Measurements from ENCODE around the gene MRPL2.
A peak's percentile ranks its signal among the peaks of the same experiment; 100 is the strongest.
"Not testable (repeated sequence)": the region's sequence is repeated elsewhere in the genome, so short reads cannot be mapped to it uniquely, and the experiment has no call there.

The MRPL2 gene

DNA sequence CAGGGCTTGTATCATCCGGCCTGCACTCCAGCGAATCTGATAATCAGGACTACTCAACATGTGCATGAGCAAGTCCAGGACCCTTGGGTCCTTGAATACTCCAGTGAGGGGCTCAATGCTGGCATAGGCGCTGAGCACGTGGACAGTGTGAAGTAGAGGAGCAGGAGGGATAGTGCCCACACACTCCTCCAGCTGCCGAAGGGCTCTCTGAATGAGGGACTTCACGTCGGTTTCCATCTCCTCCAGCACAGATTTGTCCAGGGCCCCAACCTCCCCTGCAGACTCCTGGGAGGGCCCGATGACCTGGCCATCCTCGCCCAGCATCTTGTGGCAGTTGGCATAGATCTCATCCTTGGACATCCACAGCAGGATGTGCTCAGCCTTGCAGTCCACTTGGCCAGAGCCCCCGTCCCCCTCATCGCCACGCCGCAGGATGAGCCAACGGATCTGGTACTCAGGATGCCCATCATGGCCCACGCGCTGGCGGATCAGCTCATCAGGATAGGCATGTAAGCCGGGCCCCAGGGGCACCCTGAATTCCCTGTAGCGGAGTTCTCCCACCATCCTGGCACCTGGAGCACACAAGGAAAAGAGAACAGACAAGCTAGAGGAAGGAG, 6.9 kb downstream of the MRPL2 start:
- DNase-seq, result no peak

- DNase-seq, result no peak
Measured at GRCh38 chr6:43050981-43051380, 8.3 kb downstream of the MRPL2 start.

DNA sequence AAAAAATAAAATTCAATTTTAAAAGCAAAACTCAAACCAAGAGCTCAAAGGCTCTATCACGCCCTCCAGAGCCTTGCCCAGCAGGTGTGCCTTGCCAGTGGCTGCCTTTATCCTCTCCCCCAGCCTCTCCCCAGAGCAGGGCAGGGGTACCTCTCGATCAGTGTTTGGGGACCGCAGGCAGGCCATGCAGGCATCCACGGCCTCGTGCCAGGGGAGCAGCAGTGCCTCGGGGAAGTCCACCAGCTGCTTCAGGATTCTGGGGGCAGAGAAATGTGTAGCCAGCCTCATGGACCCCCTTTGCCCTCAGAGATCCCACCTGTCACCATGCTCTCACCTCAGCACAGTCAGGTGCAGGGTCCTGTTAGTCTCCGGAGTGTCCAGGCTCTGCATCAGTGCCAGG, 11.2 kb downstream of the MRPL2 start:
- no peak for DNase-seq

DNA sequence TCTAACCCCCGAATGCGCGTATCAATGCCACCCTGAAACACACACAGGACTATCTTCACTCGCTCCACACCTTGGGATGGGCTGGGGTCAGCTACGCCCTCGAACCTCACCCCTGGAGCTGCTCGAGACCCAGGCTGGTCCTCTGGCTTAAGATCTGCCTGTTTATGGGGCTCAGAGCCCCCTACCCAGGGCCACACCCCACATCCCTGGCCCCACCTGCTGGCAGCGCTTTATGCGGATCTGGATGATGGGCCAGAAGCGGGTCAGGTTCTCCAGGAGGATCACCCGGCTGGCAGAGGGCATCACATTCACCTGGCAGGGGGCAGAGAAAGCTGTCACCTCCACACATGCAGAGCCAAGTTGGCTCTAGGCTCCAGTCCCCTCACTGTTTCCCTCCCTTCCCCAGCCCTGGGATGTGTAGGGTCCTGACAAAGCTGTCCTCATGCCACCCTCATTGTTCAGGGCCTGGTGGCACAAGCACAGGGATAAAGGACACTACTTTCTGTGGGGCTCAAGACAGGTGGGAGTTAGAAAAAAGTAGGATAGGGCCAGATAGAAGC, 13.8 kb downstream of the MRPL2 start:
- no peak for DNase-seq

DNA sequence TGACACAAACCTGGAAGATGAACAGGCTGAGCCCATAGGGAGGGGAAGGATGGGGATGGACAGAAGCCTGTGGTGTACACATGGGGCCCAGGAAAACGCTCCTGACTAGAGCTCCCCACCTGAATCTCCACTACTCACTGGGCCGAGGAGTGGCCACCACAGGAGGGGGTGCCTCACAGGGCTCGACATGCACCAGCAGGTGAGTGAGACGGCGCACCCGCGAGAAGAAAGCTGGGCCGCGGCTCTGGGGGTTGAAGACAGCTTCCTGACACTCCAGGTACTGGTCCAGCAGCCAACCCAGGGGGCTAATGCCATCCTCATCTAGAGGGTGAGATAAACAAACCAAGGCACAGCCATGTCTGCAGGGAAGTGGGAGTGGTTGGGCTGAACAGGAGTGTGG, 15.9 kb downstream of the MRPL2 start:
- no peak for DNase-seq

- DNase-seq, result not testable (repeated sequence)
Measured at GRCh38 chr6:43041475-43041874, 17.8 kb downstream of the MRPL2 start.

DNA sequence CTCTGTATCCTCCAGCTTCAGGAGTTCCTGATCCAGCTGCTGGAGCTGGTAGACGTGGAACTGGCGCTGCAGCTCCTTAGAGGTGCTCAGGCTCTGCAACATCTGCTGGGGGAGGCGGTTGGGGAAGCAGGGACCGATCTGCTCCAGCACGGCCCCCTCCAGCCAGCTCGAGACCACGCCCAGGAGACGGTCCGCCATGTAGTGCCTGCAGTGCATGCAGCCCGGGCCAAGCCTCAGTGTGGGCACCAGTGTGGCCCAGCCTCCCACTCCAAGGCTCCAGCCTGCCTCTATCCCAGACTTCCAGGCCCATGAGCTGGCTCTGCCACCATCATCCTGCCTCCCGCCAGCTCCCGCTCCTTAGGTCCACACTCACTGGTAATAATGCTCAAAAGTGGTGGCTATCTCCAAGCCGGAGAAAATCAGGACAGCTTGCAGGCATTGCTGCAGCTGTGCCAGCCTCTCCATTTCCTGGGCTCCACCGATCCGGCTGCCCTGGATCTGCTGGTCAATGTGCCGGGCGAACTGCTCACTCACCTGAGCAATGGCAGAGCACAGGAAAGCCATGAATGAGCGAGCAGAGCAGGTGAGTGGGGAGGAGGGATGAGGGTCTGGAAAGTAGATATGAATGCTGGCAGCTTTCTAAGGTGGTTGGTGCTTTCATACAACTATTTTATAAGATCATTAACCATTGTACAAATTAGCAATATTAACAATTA, 18.5 kb downstream of the MRPL2 start:
- DNase-seq, result no peak

- DNase-seq, result no peak
Measured at GRCh38 chr6:43038727-43039126, 20.5 kb downstream of the MRPL2 start.

GRCh38 chr6:43037706-43038105, 21.5 kb downstream of the MRPL2 start:
- DNase-seq, result no peak

GRCh38 chr6:43037197-43037596, 22.0 kb downstream of the MRPL2 start:
- DNase-seq, result no peak

DNA sequence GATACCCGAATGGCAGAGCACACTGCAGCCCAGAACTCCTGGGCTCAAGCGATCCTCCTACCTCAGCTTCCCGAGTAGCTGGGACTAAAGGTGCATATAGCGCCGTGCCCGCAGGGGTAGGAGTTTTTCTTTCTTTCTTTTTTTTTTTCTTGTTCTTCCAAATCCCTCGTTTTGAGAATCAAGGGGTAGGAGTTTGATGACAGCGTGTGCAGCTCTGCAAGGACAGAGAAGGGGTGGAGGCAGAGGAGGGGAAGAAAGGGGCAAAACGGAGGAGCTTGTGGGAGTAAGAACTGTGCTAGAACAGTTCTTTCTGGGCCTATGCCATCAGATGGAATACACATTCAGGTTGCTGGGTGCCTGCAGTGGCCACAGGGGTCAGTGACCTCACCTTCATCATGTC, 22.5 kb downstream of the MRPL2 start:
- DNase-seq, result no peak

GRCh38 chr6:43035495-43036194, 23.6 kb downstream of the MRPL2 start:
- DNase-seq, result no peak

DNA sequence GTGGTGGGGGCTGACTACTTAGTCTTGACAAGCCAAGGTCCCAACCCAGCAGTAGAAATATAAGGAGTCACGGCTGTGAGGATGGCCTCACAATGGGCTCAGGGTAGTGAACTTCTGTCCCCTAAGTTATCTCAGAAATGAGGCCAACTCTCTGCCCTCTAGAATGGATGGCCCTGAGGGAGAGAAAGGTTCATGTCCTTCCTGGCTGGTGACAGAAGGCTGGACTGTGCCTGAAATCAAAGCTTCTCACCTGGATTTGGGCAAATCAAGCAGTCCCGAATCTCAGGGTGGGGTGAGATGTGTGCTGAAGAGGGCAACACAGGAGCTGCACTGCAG, 25.1 kb downstream of the MRPL2 start:
- no peak for DNase-seq

DNA sequence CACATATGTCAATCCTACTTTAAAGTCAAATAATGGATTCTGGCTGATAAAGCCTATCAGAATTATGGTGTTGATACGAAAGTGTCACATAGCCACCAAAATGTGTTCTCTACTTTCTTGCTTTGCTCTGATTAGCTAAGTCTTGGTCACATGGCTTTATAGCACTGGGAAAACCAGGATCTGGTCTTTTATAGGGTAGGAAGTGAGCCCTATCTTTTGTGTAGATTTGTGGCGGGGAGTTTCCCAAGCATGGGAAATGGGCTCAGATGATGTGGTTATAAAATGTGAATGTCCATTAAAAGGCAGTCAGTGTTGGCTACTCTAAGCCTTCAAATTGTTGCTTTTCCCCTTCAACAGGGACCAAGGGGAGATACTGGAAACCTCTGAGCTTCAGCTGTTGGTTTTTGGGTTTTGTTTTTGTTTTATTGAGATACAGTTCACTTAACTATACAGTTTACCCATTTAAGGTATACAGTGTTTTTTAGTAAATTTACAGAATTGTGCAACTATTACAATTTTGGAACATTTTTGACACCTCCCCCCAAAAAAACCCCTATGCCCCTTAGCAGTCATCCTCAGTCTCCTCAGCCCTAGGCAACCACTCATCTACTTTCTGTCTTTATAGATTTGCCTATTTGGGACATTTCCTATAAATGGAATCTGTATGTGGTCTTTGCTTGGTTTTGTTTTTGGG, 25.6 kb downstream of the MRPL2 start:
- DNase-seq, result no peak

DNA sequence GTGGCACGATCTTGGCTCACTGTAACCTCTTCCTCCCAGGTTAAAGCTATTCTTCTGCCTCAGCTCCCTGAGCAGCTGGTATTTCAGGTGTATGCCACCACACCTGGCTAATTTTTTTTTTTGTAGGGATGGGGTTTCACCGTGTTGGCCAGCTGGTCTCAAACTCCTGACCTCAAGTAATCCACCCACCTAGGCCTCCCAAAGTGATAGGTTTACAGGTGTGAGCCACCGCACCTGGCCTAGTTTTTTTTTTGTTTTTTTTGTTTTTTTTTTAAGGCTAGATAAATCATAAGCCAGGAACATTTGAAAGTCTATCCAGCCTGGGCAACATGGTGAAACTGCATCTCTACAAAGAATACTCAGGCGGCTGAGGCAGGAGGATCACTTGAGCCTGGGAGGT, 26.9 kb downstream of the MRPL2 start:
- no peak for DNase-seq

DNA sequence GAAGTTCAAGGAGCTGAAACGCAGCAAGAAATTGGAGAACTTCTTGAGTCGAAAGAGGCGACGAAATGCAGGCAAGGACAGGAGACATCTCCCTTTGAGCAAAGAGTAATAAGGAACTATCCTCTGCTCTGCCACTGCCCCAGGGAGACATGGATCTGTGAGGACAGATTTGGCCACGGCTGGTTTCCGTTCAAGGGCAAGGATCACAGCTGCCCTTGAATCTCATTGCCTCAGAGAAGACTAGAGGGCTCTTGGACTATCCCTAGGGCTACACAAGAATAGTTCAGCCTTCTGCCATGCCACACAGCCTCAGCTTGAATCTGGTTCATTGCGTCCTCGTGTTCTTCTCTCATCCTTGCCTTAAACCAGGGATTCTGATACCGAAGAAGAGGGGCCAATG, 30.1 kb downstream of the MRPL2 start:
- DNase-seq, result no peak

GRCh38 chr6:43026365-43026764, 32.9 kb downstream of the MRPL2 start:
- no peak for DNase-seq

GRCh38 chr6:43024436-43024835, 34.8 kb downstream of the MRPL2 start:
- peak; percentile 28 to 29 for DNase-seq

GRCh38 chr6:43021270-43022047, 37.8 kb downstream of the MRPL2 start, which contains the start of gene RRP36:
Gene RRP36 (plus strand): TSS chr6:43021623. CDS start chr6:43021655, 32 bp downstream.
- peak; percentile 84 to 85 for DNase-seq

- DNase-seq, result no peak
Measured at GRCh38 chr6:43020847-43021246, 38.4 kb downstream of the MRPL2 start.

GRCh38 chr6:43020052-43020705, 39.1 kb downstream of the MRPL2 start:
- no peak for DNase-seq

- DNase-seq, result no peak
Measured at GRCh38 chr6:43019152-43019551, 40.1 kb downstream of the MRPL2 start.
